Glomerular visceral epithelial cell (primary cell): Measurements from ENCODE around the gene ERC2.
"Not testable (repeated sequence)": the region's sequence is repeated elsewhere in the genome, so short reads cannot be mapped to it uniquely, and the experiment has no call there.

Experiments
- DNase-seq: peaks from one replicate; pipeline ENCODE4 v3.0.0-alpha.2; 2016; ENCODE audit errors: extremely low spot score

The ERC2 gene

DNA sequence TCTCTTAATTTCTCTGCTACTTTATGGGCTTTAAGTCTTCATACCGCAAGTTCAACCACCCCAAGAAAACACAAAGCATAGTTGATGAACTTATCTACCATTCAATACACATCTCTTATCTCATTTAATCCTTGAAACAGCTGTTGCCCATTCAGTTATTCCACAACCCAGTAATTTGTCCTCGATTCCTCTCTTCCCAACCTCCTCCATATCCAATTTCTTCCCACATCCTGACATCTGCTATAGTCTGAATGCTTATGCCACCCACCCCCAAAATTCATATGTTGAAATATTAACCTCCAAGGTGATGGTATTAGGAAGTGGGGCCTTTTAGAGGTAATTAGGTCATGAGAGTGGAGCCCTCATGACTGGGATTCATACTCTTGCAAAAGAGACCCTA lies 345.4 kb downstream of the ERC2 start:
- no peak for DNase-seq

DNA sequence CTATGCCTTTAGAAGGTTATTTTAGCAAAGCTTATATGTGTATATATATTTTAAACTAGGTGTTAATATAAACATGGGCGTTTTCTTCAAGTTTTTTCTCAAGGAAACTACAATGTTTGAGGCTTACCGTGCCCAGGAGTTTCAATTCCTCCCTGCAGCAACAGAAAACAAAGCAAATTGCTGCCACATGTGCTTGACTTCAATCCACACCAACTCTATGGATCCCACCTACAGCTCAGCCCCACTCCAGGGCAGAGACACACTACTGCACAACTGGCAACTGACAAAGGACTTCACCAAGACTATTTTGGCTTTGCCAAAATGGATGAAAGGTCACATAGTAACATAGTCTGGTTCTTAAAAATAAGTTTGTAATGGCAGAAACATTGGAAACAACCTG lies 346.6 kb downstream of the ERC2 start:
- DNase-seq = no peak

DNA sequence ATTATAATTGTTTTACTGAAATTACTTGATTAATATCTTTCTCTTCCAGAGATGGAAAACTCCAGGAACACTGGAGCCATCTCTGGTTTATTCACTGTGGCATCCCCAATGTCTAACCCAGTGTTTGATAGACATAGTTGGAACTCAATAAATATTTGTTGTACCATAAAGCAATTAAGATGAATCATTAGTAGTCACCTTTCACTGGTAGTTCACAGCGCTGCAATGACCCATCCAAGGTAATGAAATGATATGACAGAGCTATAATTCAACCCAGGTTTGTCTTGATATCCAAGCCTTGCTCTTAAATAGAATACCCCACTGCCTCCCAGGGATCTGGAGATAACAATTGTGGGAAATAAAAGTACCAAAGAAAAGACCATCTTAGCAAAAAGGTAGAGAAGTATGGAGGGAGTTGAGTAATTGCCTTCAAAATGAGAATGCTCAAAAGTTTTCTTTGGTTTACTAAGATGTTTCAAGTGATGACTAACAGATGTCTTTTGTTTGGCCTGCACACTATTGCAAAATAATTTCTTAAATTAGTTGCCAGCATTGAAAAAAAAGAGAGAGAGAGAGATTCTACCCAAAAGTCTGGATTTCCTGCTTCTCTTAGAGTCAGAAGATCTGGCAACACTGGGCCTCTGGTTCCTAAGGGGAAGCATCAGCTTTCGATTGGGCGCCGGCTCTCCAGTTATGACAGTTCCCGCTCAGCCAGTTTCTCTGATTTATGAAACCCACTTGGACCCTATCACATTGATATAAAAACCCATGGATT lies 348.5 kb downstream of the ERC2 start:
- DNase-seq = no peak

DNA sequence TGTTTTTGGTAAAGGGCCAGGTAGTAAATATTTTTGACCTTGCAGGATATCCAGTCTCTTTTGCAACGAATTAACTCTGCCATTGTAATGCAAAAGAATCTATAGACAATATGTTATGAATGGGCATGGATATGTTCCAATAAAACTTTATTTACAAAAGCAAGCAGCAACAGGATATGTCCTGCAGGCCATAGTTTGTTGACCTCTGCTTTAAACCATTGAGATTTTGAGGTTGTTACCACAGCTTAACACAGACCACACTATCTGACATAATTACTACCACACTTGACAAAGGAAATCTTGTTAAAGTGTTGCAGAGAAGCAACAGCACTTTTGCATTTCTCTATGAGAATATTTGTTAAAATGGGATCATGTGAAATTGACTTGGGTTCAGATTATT lies 349.3 kb downstream of the ERC2 start:
- no peak for DNase-seq

DNA sequence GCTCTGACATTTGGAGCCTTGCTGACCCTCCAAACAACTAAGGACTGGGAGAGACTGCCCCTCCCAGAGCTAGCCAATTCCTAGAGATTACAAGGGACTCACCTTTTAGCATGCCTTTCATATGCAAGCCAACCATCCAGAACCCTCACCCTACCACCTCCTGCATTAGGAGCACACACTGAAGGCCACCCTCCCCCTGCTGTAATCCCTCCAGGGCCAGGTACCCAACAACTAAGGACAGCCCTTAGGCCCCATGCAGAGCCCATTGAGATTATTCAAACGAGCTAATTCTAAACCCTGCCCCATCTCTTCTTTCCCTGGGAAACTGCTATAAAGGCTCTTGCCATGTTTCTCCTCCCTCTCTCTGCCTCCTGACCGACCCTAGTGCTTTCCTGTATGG lies 352.6 kb downstream of the ERC2 start:
- no peak for DNase-seq

DNA sequence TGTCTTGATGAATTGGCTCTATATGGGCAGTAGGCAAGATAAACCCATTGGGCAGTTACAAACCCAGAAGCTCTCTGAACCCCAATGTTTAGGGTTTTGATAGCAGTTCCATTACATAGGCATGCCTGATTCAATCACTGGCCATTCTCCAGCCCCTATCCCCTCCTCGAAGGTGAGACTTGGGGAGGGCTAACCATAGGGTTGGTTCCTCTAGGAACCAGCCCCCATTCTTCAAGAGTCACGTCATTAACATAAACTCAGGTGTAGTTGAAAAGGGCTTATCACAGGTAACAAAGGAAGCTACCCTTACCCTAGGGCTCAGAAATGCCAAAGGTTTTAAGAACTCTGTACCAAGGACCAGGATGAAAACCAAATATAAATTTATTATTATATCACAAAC lies 353.1 kb downstream of the ERC2 start:
- DNase-seq = no peak

DNA sequence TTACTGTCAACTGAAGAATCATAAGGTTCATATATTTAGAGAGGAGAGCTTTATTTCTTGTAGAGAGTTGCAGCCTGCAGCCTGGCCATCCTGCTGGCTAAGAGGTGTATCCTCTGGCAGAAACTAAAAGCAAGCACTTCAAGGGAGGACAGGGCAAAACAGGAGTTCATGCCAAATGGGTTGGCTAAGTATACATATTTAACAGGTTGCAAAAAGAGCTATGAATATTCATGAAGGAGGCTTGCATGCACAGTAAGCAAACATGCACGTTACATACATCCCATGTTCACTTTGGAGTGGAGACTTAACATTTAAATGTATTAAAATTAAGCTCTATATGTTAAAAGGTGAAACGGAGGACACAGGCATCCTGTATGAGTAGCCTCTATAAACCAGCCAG lies 354.4 kb downstream of the ERC2 start:
- no peak for DNase-seq

DNA sequence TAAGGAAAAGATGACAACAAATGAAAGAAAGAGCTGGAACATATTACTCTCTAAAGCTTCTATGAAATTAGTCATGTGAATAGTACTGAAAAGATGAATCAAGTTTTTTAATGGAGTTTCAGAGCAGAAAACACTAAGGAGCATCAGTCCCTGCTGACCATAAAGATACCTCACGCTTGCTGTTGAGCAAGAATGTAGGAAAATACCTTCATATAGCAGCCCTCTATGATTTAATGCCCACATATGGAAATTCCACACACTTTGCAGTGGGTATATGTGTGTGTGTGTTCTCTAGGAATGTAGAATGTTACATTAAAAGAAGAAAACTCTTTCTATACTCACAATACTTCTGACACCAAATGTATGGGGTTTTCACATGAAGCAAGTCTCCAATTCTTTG lies 355.0 kb downstream of the ERC2 start:
- DNase-seq = no peak

DNA sequence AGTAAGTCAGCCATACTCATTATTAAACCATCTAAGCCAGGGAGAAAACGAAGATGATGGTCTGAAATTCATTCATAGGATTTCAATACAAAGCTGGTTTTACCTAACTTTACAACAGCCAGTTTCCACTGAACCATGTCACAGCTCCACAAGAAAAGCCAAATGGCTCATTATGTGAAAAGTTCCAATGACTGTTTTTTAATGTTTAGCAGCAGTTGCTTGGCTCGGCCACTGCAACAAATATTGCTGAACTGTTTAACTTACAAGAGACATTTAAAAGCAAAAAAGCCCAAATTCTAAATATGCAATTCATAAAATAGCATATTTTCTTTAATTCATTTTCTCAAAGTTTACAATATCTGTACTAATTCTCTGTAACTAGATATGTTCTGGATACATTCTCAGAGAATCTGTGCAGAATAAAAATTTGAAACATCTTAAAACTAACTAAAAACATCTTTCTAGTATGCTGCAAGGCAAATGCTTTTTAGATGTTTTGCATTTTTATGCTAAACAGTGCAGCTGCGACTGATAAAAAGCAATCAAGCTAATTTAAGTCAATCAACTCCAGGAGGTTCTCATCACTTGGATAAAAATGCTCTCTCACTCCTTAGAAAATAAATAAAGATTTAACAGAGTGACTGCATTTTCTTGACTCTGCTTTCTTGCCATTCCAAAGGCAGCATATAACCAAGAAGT lies 356.5 kb downstream of the ERC2 start:
- DNase-seq = no peak

DNA sequence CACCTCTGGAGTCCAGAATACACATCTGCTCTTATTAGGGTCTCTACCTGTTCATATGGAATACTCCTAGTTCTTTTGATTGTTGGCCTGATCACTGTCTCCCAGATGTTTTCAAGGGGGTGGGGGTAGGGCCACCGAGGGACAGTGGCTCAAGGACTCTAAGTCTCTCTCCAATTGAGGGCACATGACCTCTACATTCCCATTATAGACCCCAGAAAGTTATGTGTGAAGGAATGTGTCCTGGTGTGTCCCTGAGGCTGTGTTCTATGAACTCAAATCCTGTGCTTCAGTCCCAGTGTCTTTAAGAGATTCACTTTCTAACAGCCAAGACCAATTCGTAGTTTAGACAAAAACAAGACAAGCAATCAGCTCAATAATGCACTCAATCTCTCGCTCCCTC lies 357.4 kb downstream of the ERC2 start:
- no peak for DNase-seq

DNA sequence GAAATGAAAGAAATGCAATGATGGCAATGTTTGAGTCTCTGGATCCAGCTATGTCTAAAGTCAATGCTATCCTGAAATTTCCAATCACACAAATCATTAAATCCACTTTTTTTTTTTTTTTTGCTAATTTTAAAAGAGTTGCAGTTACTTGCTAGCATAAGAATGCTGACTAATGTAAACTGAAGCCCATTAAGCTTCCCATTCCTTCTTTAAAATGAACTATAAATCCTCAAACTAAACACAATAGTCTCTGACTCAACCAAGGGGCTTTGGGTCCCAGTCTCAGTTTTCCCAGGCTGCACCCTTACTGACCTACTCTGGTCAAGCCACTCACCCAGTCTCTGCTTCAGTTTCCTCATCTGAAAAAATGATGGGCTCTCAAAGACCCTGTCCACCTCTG lies 361.1 kb downstream of the ERC2 start:
- DNase-seq = no peak

DNA sequence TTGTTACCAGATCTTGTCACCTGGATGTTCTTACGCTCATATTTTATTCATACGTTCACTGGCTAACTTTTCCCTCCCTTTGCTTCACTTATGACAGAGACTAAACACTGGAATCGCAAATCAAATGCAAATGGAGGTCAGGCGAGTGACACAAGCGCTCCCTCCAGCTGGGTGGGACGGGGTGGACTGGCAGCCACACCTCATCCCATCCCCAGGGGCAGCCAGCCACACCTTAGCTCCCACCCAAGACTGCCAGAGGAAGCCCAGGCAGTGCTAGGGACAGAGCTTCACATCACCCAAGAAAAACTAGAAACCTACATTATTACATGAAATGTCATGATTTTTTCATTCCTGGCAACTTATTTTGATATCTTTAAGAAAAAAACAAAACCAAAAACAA lies 366.2 kb downstream of the ERC2 start:
- DNase-seq = no peak

DNA sequence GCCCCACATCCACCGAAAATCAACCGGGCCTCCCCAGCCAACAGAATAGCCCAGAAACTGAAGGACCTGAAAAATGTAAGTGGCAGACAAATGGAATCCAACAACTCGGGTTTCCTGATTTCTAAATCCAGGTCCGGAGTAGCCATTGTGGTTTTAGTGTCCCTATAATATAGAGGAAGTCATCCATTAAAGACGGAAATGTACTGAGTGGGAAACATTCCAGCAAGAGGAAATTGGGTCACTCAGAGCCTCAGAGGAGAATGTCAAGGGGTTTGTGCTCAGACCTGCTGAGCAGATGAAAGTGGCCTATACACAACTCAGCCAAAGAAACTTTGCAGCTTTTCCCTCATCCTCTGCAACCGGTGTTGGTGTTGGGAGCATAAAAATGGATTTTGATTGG lies 366.7 kb downstream of the ERC2 start:
- no peak for DNase-seq

DNA sequence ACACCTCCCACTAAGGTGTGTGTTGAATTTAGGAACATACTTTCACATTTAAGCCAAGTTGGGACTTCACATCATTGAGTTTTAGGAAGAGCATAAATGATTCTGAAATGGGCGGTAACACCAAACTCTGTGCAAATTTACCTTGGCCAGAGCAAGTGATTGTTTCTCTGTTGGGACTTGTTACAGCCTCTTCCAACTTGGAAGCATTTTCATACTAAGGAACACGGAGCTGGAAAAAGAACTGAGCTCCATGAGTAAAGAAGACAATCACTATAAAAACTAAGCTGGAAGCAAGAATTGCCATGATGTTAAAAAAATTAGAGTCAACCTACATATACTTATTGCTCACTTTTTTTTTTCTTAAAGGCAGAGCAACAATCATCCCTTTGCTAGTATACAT lies 371.3 kb downstream of the ERC2 start:
- no peak for DNase-seq

DNA sequence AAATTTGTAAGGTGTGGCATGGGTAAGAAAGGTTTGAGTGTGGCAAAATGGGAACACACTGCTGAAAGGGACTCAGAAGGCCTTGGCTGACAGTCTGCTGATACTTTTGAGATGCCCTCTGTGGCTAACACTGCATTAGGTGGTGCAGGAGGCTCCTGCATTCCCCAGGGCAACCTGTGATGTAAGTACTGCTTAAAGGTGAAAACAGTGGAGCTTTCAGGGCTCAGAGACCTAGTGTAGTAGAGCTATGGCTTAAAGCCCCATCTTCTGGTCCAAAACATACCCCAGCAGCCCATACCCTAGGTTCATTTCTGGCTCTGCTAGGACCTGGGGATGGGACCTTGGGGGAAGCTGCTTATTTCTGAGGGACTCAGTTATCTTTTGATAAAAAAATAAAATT lies 374.1 kb downstream of the ERC2 start:
- DNase-seq = no peak

DNA sequence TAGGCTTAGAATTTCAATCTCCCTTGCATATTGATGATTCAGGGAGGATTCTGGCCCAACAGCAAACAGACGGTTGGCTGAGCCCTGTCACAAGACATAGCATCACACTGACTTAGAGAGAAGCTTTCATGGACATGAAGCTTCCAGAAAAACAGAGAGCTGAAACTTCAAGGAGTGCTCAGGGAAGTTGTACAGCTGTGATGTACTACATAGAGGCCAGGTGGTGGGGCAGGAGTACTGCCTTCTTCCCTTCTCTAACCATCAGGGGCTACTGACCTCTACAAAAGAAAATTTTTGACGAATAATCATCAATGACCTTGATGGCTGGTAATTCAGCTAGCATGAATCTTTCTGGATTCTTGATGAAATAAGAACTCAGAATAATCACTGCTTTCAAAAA lies 378.5 kb downstream of the ERC2 start:
- DNase-seq = no peak

DNA sequence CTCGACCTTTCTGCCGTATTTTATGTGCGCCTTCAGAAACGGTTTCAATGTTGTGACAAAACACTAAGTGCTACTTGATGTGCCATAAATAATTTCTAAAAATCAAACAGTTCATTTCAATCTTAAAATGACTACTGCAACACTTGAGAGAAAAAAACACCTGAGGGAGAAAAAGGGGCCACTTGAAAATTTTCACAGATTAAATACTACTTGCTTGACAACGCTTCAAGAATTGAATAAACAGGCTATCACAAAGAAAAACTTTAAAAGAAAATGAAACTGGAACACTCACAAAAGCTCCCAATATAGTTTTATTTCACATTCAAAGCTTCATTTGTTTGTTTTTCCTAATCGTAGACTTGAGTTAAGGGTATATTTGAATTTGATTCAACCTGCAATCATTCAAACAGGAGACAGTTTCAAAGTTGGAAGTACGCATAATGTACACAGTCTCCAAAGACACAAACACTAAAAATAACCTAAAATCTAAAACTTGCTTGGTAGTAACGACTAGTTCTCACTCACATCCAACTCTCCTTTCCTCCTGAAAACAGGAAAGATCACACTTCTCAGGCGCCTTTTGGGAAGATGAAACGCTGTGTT lies 380.7 kb downstream of the ERC2 start:
- DNase-seq = no peak

DNA sequence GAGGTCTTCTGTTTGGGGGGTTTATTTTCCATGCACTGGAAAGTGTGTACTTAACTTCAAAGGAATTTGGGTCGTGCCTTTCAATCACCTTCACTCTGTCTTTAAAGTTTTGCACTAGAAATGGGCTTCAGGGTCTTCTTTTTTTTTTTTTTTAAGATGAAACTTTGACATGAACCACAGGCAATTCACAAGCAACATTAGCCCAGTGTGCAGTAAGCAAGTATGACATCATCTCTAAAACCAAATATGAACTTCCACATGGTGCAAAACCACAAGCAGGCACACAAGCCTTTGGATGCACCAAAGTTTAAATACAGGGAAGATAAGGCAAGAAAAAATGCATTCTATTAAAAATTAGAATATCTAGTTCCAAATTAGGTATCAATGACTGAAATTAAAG lies 381.9 kb downstream of the ERC2 start:
- no peak for DNase-seq

DNA sequence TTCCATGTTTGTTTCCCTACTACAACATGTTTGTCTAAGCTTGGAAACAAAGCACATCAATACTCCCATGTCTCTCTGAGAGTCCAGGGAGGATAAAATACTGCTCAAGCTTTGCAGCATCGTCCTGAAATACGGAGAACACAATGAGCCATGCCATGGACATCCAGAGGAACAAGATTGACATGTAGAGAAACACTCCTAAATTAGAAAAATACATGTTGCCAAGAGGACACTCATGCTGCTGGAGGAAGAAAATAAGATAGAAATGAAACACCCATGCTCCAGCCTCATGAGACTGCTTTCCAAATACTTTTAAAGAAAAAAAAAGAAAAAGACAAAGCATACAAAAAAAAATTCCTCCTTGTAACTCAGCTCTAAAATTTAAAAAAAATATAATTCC lies 387.0 kb downstream of the ERC2 start:
- no peak for DNase-seq

DNA sequence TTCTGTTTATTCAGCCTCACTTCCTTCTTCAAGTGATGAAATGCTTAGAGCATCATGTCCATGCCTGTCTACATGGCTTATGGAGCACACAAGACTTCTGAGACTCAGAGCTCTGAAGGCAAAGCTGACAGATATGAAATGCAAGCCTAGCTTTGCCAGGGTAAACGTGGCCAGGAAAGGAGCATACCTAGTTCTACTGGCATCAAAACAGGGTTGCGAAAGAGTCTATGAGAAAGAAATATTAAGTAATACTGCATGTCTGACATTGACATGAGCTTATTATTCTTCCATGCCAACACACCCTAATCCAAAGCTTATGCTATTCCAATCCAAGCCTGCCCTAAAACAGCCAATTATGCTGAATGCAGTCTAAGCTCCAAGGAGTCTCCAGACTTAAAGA lies 391.5 kb downstream of the ERC2 start:
- DNase-seq = no peak

DNA sequence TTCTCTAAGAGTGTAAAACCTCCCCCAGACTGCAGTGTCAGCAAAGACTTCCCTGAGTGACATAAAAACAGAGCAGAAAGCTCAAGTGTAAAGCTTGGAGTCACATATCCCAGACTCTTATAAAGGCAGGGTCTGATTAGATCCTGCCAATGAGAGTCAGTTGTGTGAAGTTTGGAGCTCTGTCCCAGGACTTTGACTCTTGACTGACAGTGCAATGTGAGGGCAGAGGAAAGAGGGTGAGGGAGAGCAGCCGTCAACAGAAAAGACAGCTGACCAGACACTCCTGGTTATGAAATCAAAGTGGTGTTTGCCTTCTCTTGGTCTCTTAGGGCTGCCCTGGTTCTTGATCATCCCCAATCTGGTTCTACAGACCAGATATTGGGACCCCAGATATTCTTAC lies 393.2 kb downstream of the ERC2 start:
- no peak for DNase-seq

DNA sequence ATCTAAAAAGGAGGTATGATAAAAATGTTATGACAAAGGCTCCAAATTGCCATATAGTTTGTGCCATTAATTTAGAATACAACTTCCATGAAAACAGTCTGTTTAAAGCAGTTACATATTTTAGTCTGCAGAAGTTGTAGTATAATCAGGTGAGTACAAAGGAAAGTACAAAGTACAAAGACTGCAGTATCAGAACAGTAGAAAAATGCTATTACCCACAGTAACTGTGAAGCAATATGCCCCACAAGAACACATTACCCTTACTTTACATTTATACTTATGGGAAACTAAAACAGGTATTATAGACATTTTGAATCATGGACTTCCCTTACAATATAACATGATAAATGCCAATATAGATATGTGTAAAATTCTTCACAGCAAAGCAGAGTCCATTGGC lies 398.5 kb downstream of the ERC2 start:
- DNase-seq = no peak

DNA sequence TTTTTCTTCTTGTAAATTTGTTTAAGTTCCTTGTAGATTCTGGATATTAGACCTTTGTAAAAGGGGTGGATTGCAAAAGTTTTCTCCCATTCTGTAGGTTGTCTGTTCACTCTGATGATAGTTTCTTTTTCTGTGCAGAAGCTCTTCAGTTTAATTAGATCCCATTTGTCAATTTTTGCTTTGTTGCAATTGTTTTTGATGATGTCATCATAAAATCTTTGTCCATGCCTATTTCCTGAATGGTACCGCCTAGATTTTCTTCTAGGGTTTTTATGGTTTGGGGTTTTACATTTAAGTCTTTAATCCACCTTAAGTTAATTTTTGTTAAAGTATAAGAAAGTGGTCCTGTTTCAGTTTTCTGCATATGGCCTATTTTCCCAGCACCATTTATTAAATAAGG lies 401.9 kb downstream of the ERC2 start:
- not testable (repeated sequence) for DNase-seq
